GM19099 (cell line): Measurements from ENCODE around the gene PAX5.

ENCODE experiments used
- POLR2A ChIP-seq: IDR thresholded peaks from 3 replicates; pipeline ENCODE4 v1.6.1; 2011; ENCODE audit warnings: low read depth; ENCODE audit not compliant: insufficient read length; ENCODE audit errors: extremely low read depth

Gene PAX5

GRCh38 chr9:36881743-36882441, 152.2 kb downstream of the PAX5 start:
- TF ChIP-seq POLR2A = no peak

- TF ChIP-seq POLR2A = no peak
Observed at GRCh38 chr9:36881316-36881715, 152.8 kb downstream of the PAX5 start.

- TF ChIP-seq POLR2A = no peak
Observed at GRCh38 chr9:36880075-36880474, 154.0 kb downstream of the PAX5 start.

GRCh38 chr9:36878986-36879982, 154.8 kb downstream of the PAX5 start:
- TF ChIP-seq POLR2A = no peak

GRCh38 chr9:36877239-36877638, 156.8 kb downstream of the PAX5 start:
- TF ChIP-seq POLR2A = no peak

GRCh38 chr9:36876056-36876455, 158.0 kb downstream of the PAX5 start:
- no peak for TF ChIP-seq POLR2A

- TF ChIP-seq POLR2A = no peak
Observed at GRCh38 chr9:36874921-36875320, 159.1 kb downstream of the PAX5 start.

GRCh38 chr9:36874261-36874660, 159.8 kb downstream of the PAX5 start:
- TF ChIP-seq POLR2A = no peak

GRCh38 chr9:36873247-36873875, 160.7 kb downstream of the PAX5 start:
- no peak for TF ChIP-seq POLR2A

- TF ChIP-seq POLR2A = no peak
Observed at GRCh38 chr9:36872641-36873040, 161.4 kb downstream of the PAX5 start.

GRCh38 chr9:36871606-36872005, 162.5 kb downstream of the PAX5 start:
- no peak for TF ChIP-seq POLR2A

- no peak for TF ChIP-seq POLR2A
Observed at GRCh38 chr9:36870960-36871359, 163.1 kb downstream of the PAX5 start.

- no peak for TF ChIP-seq POLR2A
Observed at GRCh38 chr9:36868586-36869282, 165.3 kb downstream of the PAX5 start.

- TF ChIP-seq POLR2A = no peak
Observed at GRCh38 chr9:36867672-36868471, 166.2 kb downstream of the PAX5 start.
